MCF 10A (cell line): ENCODE results near the gene EDC3. TPM values are rescaled to one million over a fixed set of nuclear protein-coding genes. Genes with fewer than 3 reads are reported as not detected.

ENCODE experiments used
- BruUV-seq: library from RNA; stranded (reverse); fragments of 400-500 nt; replicated peaks from 2 replicates; lab custom pipeline; 2021; lab: Mats Ljungman, UMichigan
- CTCF ChIA-PET: fragments of 300-600 bp; sonication (Branson Sonifier 250); formaldehyde crosslinking; extraction: SDS; loops from one replicate; lab custom pipeline; 2021; ENCODE audit warnings: antibody characterized with exemption, inconsistent platforms; lab: Yijun Ruan, JAX
- POLR2A ChIA-PET: fragments of 300-600, 350-650 bp; sonication (Branson Sonifier 250); formaldehyde crosslinking; extraction: SDS; loops from one replicate; lab custom pipeline; 2020; ENCODE audit warnings: antibody characterized with exemption, inconsistent platforms; lab: Yijun Ruan, JAX
- DNase-seq: peaks from one replicate; pipeline ENCODE4 v3.0.0-alpha.2; 2018; ENCODE audit not compliant: unreplicated experiment
- H3K27ac Mint-ChIP-seq: one replicate; pipeline ENCODE4 v1.8.0; 2022; ENCODE audit warnings: mild to moderate bottlenecking, low read depth, mixed read lengths; ENCODE audit not compliant: unreplicated experiment
- H3K27me3 Mint-ChIP-seq: one replicate; pipeline ENCODE4 v1.8.0; 2022; ENCODE audit warnings: mixed read lengths; ENCODE audit not compliant: insufficient read depth, unreplicated experiment
- H3K36me3 Mint-ChIP-seq: one replicate; pipeline ENCODE4 v1.8.0; 2022; ENCODE audit warnings: mild to moderate bottlenecking, moderate library complexity, mixed read lengths; ENCODE audit not compliant: insufficient read depth, unreplicated experiment
- H3K4me1 Mint-ChIP-seq: one replicate; pipeline ENCODE4 v1.8.0; 2022; ENCODE audit warnings: mixed read lengths; ENCODE audit not compliant: insufficient read depth, unreplicated experiment
- H3K4me3 Mint-ChIP-seq: one replicate; pipeline ENCODE4 v1.8.0; 2022; ENCODE audit warnings: mild to moderate bottlenecking, moderate library complexity, mixed read lengths; ENCODE audit not compliant: unreplicated experiment
- H3K9me3 Mint-ChIP-seq: one replicate; pipeline ENCODE4 v1.8.0; 2022; ENCODE audit warnings: mixed read lengths; ENCODE audit not compliant: unreplicated experiment
- CTCF ChIP-seq: fragments of 200-600 bp; IDR thresholded peaks from one replicate; pipeline ENCODE4 v1.8.0; 2022; ENCODE audit warnings: antibody characterized with exemption, mild to moderate bottlenecking; ENCODE audit not compliant: unreplicated experiment
- intact Hi-C: fragments of 100-400 bp; cut with micrococcal nuclease; formaldehyde crosslinking; loops from 2 replicates; pipeline ENCODE4 v1.14.1; 2022
- total RNA-seq: library from RNA; stranded (reverse); gene quantifications from 2 replicates; pipeline ENCODE4 v1.2.3, GENCODE V29; 2022

The EDC3 gene
- total RNA-seq, 1 experiment from 2014 or later: 42.8 TPM

- peaks cover 5% of the 10 kb centered on the region for H3K4me1 Mint-ChIP-seq
- DNase-seq: no peak
- ChIA-PET POLR2A (no interaction called here), CTCF (interaction anchor here (1.0 to 26.9 kb wide), 3 partner anchors 8 to 125 kb away, joined by 3 to 632 read pairs (median 5); partner anchors contain the start of gene CSK)
- no peak overlapping the region for H3K27ac Mint-ChIP-seq
- no peak overlapping the region for H3K4me3 Mint-ChIP-seq
- no peaks in the 10 kb centered on the region for H3K9me3 Mint-ChIP-seq
- TF ChIP-seq CTCF: no peak
- no peaks in the 10 kb centered on the region for H3K27me3 Mint-ChIP-seq
- no TSS peak for BruUV-seq
- H3K36me3 Mint-ChIP-seq: peaks cover 17% of the 10 kb centered on the region
- intact Hi-C loops: no loop called here
These were observed 52.1 kb downstream of the EDC3 start for GRCh38 chr15:74643665-74644204.

- POLR2A ChIA-PET: interaction anchor here (0.6 to 1.1 kb wide), 3 partner anchors 20 to 120 kb away, joined by 3 to 4 read pairs (median 4); no protein-coding TSS in a partner anchor
These were observed 52.8 kb downstream of the EDC3 start for GRCh38 chr15:74642734-74643664.

GRCh38 chr15:74642348-74642733 lies 53.5 kb downstream of the EDC3 start:
- no TSS peak for BruUV-seq
- intact Hi-C loops: no loop called here
- H3K27me3 Mint-ChIP-seq: no peaks in the 10 kb centered on the region
- ChIA-PET POLR2A (interaction anchor here (1.1 kb wide), 1 partner anchor 21 kb away, joined by 4 read pairs; no protein-coding TSS in a partner anchor), CTCF (interaction anchor here (0.9 to 26.9 kb wide), 3 partner anchors 9 to 166 kb away, joined by 4 to 632 read pairs (median 5); partner anchors contain the start of gene CSK)
- no peak for TF ChIP-seq CTCF
- DNase-seq: no peak
- peaks cover 5% of the 10 kb centered on the region for H3K4me1 Mint-ChIP-seq
- H3K9me3 Mint-ChIP-seq: no peaks in the 10 kb centered on the region
- no peak overlapping the region for H3K4me3 Mint-ChIP-seq
- H3K36me3 Mint-ChIP-seq: peaks cover 24% of the 10 kb centered on the region
- no peak overlapping the region for H3K27ac Mint-ChIP-seq

More at GRCh38 chr15:74642734-74643664, 52.8 kb downstream of the EDC3 start:
- BruUV-seq: no TSS peak
- H3K4me3 Mint-ChIP-seq: no peak overlapping the region
- H3K9me3 Mint-ChIP-seq: no peaks in the 10 kb centered on the region
- peaks cover 5% of the 10 kb centered on the region for H3K4me1 Mint-ChIP-seq
- no peak for DNase-seq
- no peak for TF ChIP-seq CTCF
- no peak overlapping the region for H3K27ac Mint-ChIP-seq
- no peaks in the 10 kb centered on the region for H3K27me3 Mint-ChIP-seq
- intact Hi-C loops: no loop called here
- CTCF ChIA-PET: interaction anchor here (1.0 to 26.9 kb wide), 3 partner anchors 7 to 126 kb away, joined by 3 to 632 read pairs (median 5); partner anchors contain the start of gene CSK
- peaks cover 22% of the 10 kb centered on the region for H3K36me3 Mint-ChIP-seq

- no peak for DNase-seq
- BruUV-seq: no TSS peak
- no peak overlapping the region for H3K27ac Mint-ChIP-seq
- intact Hi-C loops: no loop called here
- H3K9me3 Mint-ChIP-seq: no peaks in the 10 kb centered on the region
- CTCF ChIA-PET: interaction anchor here (0.6 to 26.9 kb wide), 4 partner anchors 10 to 153 kb away, joined by 3 to 632 read pairs (median 14); partner anchors contain the start of gene CSK
- H3K27me3 Mint-ChIP-seq: no peaks in the 10 kb centered on the region
- peaks cover 31% of the 10 kb centered on the region for H3K36me3 Mint-ChIP-seq
- H3K4me1 Mint-ChIP-seq: peaks cover 5% of the 10 kb centered on the region
- TF ChIP-seq CTCF: no peak
- POLR2A ChIA-PET: no interaction called here
- H3K4me3 Mint-ChIP-seq: no peak overlapping the region
These were observed 54.7 kb downstream of the EDC3 start for GRCh38 chr15:74641151-74641550.
